T47D (cell line): Measurements from ENCODE around the gene SLC13A5.
A peak's percentile ranks its signal among the peaks of the same experiment; 100 is the strongest.
"Not testable (repeated sequence)": the region's sequence is repeated elsewhere in the genome, so short reads cannot be mapped to it uniquely, and the experiment has no call there.

ENCODE experiments used
- DNase-seq, 2 experiments: peaks; one replicate each; pipeline versions ENCODE4 v3.0.0 to v3.0.0-alpha.2; 2011 to 2012; ENCODE audit warnings: low read depth in 1 of 2, low spot score in 1 of 2
- JUND ChIP-seq: IDR thresholded peaks from 2 replicates; pipeline ENCODE4 v1.6.1; 2012; ENCODE audit warnings: low read depth
- in situ Hi-C: cut with HindIII; loops from 2 replicates; pipeline ENCODE4 v1.10.0; 2016; ENCODE audit warnings: low sequenced_read_pairs, low pct_unique_long_range_greater_than_20kb

Gene SLC13A5

DNA sequence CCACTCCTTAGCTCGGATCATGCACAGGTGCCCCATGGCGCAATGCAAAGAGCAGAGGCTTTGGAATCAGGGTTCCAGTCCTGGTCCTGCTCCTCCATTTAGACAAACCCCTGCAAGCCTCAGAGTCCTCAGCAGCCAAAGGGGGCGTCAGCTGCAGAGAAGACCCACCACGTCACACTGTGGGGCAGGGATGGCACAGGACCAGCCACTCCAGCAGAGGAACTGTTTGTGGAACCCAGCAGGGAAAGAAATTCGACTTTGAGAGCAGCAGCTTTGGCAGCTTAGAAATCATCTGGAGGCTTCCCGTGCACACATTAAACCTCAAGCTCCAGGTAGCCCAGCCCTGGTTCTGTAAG is 36.4 kb downstream of the SLC13A5 start:
- in situ Hi-C loops: no loop called here
- TF ChIP-seq JUND: no peak
- no peak for DNase-seq

DNA sequence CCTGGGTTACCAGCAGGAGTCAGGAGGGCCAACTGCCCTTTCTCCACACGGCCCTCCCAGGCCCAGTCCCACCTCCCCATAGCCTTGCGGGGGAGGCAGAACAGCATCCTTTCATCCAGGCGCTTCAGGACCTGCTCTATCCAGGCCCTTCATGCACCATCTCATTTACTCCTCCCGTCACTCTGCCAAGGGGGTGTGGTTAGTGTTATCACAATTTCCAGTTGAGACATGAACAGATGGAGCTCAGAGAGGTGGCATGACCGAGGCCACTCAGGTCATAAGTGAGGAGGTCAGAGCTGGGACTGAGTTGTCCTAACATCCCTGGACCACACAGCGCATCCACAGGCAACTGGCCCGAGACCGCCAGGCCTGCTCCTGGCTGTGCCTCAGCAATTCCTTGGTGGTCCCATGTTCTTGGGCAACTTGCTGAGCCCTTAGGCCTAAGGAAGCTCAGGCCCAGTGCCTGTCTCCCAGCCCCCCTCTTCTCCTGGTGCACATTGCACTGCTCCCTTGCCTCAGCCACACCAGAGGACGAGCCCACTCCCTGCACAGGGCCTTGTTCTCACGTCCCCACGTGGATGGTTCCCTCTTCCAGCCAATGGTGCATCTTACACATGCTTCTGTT is 37.9 kb downstream of the SLC13A5 start:
- no peak for DNase-seq
- no peak for TF ChIP-seq JUND
- in situ Hi-C loops: no loop called here

DNA sequence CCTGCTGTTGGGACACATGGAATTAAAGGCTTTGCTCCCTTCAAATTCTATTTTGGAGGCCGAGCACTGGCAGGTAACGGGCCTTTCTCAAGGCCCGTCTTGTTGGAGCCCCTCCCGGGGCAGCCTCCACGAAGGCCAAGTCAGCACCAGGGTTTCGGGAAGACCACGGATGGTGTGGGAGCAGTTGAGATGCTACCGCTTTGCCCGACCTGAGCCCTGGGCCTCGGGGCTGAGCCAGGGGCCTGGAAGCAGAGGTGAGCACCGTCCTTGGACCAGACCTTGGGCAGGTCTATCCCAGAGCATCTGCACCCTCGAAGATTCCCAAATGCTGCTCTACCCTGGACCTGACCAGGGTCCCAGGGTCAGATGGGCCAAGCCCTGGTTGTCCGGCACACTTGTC is 38.6 kb downstream of the SLC13A5 start:
- TF ChIP-seq JUND: no peak
- DNase-seq: no peak
- in situ Hi-C loops: no loop called here

DNA sequence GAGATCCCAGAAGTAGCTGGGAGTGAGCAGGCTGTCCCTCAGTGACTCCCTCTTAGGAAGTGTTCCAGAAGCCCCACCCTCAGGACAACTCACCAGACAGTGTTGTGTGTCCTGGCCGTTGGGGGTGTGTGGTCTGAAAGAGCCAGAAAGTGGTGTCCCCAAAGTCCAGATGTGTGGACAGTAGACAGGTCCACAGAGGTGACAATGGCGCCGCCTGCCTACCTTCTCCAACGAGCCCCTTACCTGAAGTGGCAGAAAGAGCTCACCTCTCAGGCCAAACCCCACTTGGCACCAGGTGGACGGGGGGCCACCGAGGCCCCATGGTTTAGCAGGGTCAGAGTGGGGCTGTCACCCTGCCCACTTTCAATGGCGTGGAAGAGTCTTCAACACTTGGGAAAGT is 41.7 kb downstream of the SLC13A5 start:
- in situ Hi-C loops: no loop called here
- TF ChIP-seq JUND: no peak
- no peak for DNase-seq

DNA sequence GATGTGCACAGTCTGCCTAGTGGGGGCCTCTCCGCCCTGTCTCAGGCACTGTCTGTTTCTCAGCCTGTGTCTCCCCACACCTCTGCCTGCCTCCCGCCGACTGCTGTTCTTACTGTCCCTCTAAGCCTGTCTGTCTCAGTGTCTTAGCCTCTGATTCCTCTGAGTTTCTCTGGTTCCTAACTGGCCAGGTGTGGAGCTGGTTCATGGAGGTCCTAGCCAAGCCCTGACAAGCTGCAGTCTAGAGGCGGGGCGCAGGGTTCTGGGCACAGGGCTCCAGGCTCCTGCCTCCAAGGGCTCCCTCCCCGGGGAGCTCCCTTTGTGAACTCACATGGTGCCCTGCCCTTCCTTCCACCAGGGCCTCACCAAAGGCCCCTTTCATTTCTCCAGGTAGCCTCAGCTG is 42.2 kb downstream of the SLC13A5 start:
- no peak for DNase-seq
- in situ Hi-C loops: no loop called here
- no peak for TF ChIP-seq JUND

DNA sequence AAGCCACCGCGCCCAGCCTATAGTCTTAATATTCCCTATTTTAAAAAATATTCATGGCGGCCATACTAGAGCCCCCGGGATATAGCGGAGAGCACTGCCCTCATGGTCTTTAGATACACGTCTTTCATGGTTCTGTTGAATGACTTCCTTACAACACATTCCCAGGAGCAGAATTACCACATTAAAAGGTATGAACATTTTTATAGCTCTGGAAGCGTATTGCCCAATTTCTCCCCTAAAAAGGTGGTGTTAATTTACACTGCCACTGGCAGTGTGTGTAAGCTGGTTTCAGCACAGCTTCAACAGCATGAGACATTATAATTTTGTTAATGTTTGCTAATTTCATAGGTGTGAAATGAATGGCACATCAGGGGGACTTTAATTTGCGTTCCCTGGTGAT is 42.6 kb downstream of the SLC13A5 start:
- in situ Hi-C loops: no loop called here

DNA sequence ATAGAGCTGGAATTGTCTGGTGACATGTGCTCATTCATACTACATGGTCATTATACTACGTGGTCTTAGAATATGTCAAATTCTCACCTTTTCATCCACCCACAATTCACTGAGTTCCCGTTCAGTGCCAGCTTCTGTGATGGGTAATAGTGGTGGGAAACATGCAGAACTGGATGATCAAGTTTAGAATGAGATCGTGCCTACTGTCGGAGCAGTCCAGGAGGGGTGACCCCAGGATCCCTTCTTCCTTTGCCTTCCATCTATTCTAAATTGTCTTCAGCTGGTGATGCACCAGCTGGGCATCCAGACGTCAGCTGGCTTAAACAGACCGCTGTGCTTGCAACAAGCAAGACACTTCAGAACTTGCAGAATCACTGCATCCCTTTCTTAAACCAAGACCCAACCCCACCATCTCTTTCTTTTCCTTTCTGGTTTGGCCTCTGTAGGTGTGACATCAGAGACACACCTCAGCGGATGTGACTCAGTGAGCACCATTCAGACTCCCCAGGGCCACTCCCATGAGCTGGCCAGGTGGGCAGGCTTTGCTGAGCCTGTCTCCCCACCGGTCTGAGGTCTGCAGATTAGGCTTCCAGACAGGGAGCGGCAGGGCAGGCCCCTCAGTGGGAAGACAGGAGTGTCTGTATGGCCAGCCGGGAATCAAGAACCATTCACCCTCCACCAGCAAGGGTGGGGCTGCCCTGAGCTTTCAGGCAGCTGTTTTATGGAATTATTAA is 43.5 kb downstream of the SLC13A5 start:
- no peak for TF ChIP-seq JUND
- in situ Hi-C loops: no loop called here
- no peak for DNase-seq

More for the DNA sequence above, 42.6 kb downstream of the SLC13A5 start:
- TF ChIP-seq JUND: no peak
- no peak for DNase-seq

DNA sequence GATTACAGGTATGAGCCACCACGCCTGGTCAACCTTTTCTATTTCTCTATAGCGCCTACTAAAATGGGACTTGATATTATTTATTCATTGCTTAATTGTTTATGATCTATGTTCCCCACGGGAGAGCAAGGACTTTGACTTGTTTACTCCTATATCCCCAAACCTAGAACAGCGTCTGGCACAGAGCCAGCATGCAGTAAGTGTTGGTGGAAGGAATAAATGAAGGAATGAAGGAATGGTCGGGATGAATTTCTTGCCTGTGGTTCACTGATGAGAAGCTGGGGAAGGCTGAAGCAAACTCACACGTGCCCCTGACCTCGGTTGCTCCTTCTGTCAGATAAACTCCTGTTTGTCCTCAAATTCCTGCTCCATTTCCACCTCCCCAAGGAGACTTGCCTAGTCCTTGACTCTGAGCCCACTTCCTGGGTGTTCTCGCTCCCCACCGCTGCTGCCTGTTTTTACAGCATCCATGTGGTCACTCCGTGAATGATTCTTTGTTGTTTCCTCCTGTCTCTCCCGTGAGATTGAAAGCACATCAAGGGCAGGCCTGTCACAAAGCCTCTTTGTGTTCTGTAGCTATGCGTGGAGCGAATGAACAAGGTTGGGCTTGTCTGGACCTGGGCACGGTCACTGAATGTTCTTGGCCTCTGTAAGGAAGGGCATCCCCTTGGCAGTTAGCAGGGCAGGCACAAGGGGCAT is 44.3 kb downstream of the SLC13A5 start:
- in situ Hi-C loops: no loop called here
- TF ChIP-seq JUND: no peak
- no peak for DNase-seq

DNA sequence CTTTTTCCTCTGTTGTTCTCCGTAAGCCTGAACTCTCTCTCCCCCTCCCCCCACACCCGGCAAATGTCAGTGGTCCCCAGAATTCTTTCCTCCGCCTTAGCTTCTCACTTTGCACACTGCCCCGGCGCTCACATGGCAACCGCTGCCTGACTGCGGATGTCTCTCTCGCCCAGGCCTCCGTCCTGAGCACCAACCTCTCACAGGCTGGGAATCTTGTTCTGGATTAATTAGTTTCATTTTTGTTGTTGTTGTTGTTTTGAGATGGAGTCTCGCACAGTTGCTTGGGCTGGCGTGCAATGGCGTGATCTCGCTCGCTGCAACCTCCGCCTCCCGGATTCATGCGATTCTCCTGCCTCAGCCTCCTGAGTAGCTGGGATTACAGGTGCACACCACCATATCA is 45.0 kb downstream of the SLC13A5 start:
- TF ChIP-seq JUND: no peak
- in situ Hi-C loops: no loop called here
- DNase-seq: no peak

DNA sequence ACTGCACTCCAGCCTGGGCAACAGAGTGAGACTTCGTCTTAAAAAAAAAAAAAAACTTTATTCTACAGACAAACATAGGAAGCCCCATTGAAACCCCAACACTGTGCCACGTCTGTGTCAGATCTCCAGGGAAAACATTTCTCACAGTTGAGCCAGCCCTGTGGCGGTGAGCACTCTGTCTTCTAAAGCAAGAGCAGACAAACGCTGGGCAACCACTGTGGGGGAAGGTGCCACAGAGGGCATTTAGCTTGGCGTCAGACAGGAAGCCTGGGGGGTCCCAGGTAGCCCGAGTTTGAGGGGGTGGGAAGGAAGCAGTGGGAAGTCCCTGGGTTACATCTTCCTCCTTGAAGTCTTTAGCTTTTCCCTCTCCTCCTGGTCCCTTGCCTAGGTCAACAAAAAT is 45.7 kb downstream of the SLC13A5 start:
- in situ Hi-C loops: no loop called here
- no peak for TF ChIP-seq JUND
- DNase-seq: no peak

DNA sequence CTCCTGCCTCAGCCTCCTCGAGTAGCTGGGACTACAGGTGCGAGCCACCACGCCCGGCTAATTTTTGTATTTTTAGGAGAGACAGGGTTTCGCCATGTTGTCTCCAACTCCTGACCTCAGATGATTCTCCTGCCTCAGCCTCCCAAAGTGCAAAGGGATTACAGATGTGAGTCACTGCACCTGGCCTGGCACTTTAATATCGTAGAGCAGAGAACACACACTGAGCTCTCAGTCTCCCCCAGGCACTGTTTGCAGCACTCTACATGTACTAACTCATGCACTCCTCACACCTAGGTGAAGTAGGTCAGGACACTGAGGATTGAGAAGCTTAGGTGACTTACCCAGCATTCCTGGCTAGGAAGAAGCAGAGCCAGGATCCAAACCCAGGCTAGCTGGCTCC is 46.6 kb downstream of the SLC13A5 start:
- in situ Hi-C loops: no loop called here
- TF ChIP-seq JUND: no peak
- no peak for DNase-seq

DNA sequence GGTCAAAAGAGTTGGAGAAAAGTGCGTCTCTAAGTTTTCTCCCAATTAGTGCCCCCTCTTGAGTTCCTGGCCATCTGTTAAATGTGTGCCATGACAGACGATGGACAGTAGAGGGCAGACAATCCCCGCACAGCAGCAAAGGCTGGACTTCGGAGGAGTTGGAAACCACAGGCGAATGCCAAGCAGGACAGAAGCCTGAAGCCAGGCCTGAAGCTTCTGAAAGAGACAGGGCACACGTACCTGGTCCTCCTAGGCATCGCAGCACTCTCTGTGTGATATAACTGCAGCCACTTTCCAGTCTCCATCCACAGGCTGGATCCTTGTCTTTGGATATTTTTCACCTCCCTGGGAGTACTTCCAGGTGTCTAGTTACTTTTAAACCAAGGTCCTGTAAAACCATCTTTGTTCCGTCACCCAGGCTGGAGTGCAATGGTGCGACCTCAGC is 47.1 kb downstream of the SLC13A5 start:
- in situ Hi-C loops: no loop called here
- TF ChIP-seq JUND: no peak
- peak; percentile 52 to 83 for DNase-seq

DNA sequence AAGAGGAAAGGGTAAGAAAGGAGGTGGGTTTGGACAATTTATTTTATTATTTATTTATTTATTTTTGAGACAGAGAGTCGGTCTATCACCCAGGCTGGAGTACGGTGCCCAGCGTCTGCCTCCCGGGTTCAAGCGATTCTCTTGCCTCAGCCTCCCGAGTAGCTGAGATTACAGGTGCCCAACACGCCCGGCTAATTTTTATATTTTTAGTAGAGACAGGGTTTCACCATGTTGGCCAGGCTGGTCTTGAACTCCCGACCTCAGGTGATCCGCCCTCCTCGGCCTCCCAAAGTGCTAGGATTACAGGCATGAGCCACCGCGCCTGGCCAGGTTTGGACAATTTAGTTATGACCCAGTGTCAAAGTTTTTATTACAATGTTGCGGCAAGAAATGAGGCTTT is 50.0 kb downstream of the SLC13A5 start:
- DNase-seq, in situ Hi-C loops: not testable (repeated sequence)
